B cell (primary cell): Measurements from ENCODE around the gene PNPO. TPM values are rescaled to one million over a fixed set of nuclear protein-coding genes. Genes with fewer than 3 reads are reported as not detected.
A peak's percentile ranks its signal among the peaks of the same experiment; 100 is the strongest.

Experiments
- ATAC-seq: fragments of 200-7000 bp; cut with Tn5 transposase; one replicate; pipeline ENCODE4 v1.10.0; 2021; ENCODE audit warnings: low read depth, mild to moderate bottlenecking, moderate number of reproducible peaks, moderate library complexity
- CTCF ChIA-PET: fragments of 350-600 bp; sonication (Branson Sonifier 250); formaldehyde crosslinking; loops from one replicate; lab custom pipeline; 2021; ENCODE audit warnings: antibody characterized with exemption, inconsistent platforms; lab: Charles Lee
- POLR2A ChIA-PET: fragments of 350-600 bp; sonication (Branson Sonifier 250); formaldehyde crosslinking; loops from one replicate; lab custom pipeline; 2021; ENCODE audit warnings: antibody characterized with exemption; lab: Charles Lee
- DNase-seq: peaks from one replicate; pipeline ENCODE4 v3.0.0; 2013
- H2AFZ ChIP-seq: 2 replicates; pipeline ENCODE4 v1.6.1; 2012; ENCODE audit warnings: mild to moderate bottlenecking, low read depth, low read length; ENCODE audit not compliant: insufficient read depth, poor library complexity, severe bottlenecking
- H3K27ac ChIP-seq, 2 donors: 1 replicate in 1 of 2; 2 replicates in 1 of 2; pipeline ENCODE4 v1.5.1; 2012 to 2013; ENCODE audit warnings: low read length in 2 of 2, mild to moderate bottlenecking in 2 of 2, moderate library complexity in 1 of 2
- H3K27me3 ChIP-seq, 4 experiments: fragments of 200-600 bp in 1 of 4; sonication (generic) in 1 of 4; replicated peaks in 1 of 4; 1 replicate in 2 of 4; 2 replicates in 2 of 4; pipeline versions ENCODE4 v1.6.1 to v1.7.0; 2013 to 2016; ENCODE audit warnings: low read length in 3 of 4, mild to moderate bottlenecking in 2 of 4, mixed read lengths in 1 of 4, moderate library complexity in 1 of 4; ENCODE audit not compliant: insufficient read depth in 4 of 4, control insufficient read depth in 3 of 4; ENCODE audit errors: control extremely low read depth in 1 of 4
- H3K36me3 ChIP-seq, 2 experiments: replicated peaks in 1 of 2; 1 replicate in 1 of 2; 2 replicates in 1 of 2; pipeline versions ENCODE4 v1.6.1 to v1.7.1; 2013; ENCODE audit warnings: low read length in 1 of 2; ENCODE audit not compliant: insufficient read depth in 2 of 2, control insufficient read depth in 1 of 2; ENCODE audit errors: control extremely low read depth in 1 of 2, extremely low read depth in 1 of 2
- H3K4me1 ChIP-seq, 2 donors: fragments of 200-600 bp in 1 of 2; sonication (generic) in 1 of 2; 1 replicate in 1 of 2; 2 replicates in 1 of 2; pipeline versions ENCODE4 v1.5.1 to v1.6.1; 2013 to 2017; ENCODE audit warnings: low read length in 2 of 2; ENCODE audit not compliant: control insufficient read depth in 2 of 2, insufficient read depth in 2 of 2
- H3K4me2 ChIP-seq: replicated peaks from 2 replicates; pipeline ENCODE3; 2012; ENCODE audit warnings: mild to moderate bottlenecking, low read depth, low read length; ENCODE audit not compliant: poor library complexity, severe bottlenecking
- H3K4me3 ChIP-seq, 5 experiments: fragments of 200-600 bp in 1 of 5; sonication (generic) in 1 of 5; 1 replicate in 3 of 5; 2 replicates in 2 of 5; pipeline versions ENCODE4 v1.5.1 to v1.7.0; 2011 to 2016; ENCODE audit warnings: low read length in 4 of 5, mild to moderate bottlenecking in 4 of 5, low read depth in 2 of 5, control low read depth in 1 of 5, moderate library complexity in 1 of 5; ENCODE audit not compliant: insufficient read depth in 1 of 5; ENCODE audit errors: control extremely low read depth in 1 of 5, extremely low read depth in 1 of 5
- H3K79me2 ChIP-seq: fragments of 200-600 bp; sonication (generic); one replicate; pipeline ENCODE4 v1.6.0; 2016; ENCODE audit warnings: low read length; ENCODE audit not compliant: control insufficient read depth, insufficient read depth
- H3K9ac ChIP-seq: fragments of 200-600 bp; sonication (generic); 2 replicates; pipeline ENCODE4 v1.6.1; 2017; ENCODE audit warnings: mild to moderate bottlenecking, low read length, moderate library complexity
- H3K9me3 ChIP-seq, 3 donors: one replicate each; pipeline versions ENCODE4 v1.6.1 to v1.7.1; 2013; ENCODE audit warnings: low read length in 2 of 3; ENCODE audit not compliant: control insufficient read depth in 2 of 3, insufficient read depth in 1 of 3; ENCODE audit errors: control extremely low read depth in 1 of 3
- H4K20me1 ChIP-seq: 2 replicates; pipeline ENCODE4 v1.6.0; 2012; ENCODE audit warnings: mild to moderate bottlenecking, low read length; ENCODE audit not compliant: insufficient read depth, control insufficient read depth, poor library complexity, severe bottlenecking
- H3K27ac Mint-ChIP-seq: one replicate; pipeline ENCODE4 v1.8.0; 2021; ENCODE audit warnings: mixed read lengths
- H3K27me3 Mint-ChIP-seq: one replicate; pipeline ENCODE4 v1.8.0; 2021; ENCODE audit warnings: mixed read lengths
- H3K4me1 Mint-ChIP-seq: one replicate; pipeline ENCODE4 v1.8.0; 2021; ENCODE audit warnings: mixed read lengths
- H3K4me3 Mint-ChIP-seq: one replicate; pipeline ENCODE4 v1.8.0; 2021; ENCODE audit warnings: mixed read lengths
- H3K9me3 Mint-ChIP-seq: one replicate; pipeline ENCODE4 v1.8.0; 2022; ENCODE audit warnings: mixed read lengths; ENCODE audit not compliant: insufficient read depth
- EZH2 ChIP-seq: IDR thresholded peaks from 2 replicates; pipeline ENCODE4 v1.6.1; 2012; ENCODE audit warnings: borderline replicate concordance, low read depth, mild to moderate bottlenecking, moderate library complexity, low read length; ENCODE audit not compliant: insufficient read depth, poor library complexity, severe bottlenecking
- WGBS: methylation state at CpG from one replicate; pipeline ENCODE4 v1.1.5; 2013; ENCODE audit warnings: missing lambda C conversion rate; ENCODE audit not compliant: insufficient coverage; 5-methylcytosine and 5-hydroxymethylcytosine counted together
- intact Hi-C: fragments of 100-400 bp; cut with micrococcal nuclease; formaldehyde crosslinking; loops from one replicate; pipeline ENCODE4 v1.10.0; 2022
- polyA plus RNA-seq: library from polyadenylated mRNA; depleted of rRNA; stranded (reverse); fragments of >200 nt; gene quantifications from 2 replicates; pipeline ENCODE4 v1.2.3, GENCODE V29; 2012
- total RNA-seq, 2 donors: library from RNA; stranded (reverse); fragments of 120-200 nt in 1 of 2; gene quantifications; 1 replicate in 1 of 2; 2 replicates in 1 of 2; pipeline versions ENCODE4 v1.2.3 to v1.2.4, GENCODE V29; 2013 to 2022
- TF ChIP-seq, protein P1 (sequence below): fragments of 200-600 bp; IDR thresholded peaks from one replicate; pipeline ENCODE4 v1.8.0; 2022; ENCODE audit warnings: antibody characterized with exemption, mild to moderate bottlenecking

Gene PNPO
- total and polyA plus RNA-seq, 2 donors (not counting 1 experiment from before 2014, with no cell fraction given), result 8.0 to 14.7 TPM

DNA sequence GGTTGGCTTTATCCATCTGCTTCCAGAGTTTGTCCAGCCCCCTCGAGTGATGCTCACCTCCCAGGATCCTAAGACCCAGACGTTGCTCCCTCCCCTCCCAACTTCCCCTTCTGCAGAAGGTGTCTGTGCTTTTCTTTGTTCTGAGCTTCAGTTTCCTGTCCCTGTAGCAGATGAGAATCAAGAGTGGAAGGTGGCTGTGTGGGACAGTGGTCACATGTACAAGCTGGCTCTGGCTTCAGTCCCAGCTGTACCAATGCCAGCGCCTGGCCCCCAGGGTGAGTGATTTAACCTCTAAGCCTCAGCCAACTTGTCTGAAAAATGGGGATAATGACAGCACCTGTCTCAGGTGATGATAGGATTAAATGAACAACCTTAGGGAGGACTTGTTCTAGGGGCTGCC, 8.6 kb downstream of the PNPO start:
- TF ChIP-seq, protein P1, sequence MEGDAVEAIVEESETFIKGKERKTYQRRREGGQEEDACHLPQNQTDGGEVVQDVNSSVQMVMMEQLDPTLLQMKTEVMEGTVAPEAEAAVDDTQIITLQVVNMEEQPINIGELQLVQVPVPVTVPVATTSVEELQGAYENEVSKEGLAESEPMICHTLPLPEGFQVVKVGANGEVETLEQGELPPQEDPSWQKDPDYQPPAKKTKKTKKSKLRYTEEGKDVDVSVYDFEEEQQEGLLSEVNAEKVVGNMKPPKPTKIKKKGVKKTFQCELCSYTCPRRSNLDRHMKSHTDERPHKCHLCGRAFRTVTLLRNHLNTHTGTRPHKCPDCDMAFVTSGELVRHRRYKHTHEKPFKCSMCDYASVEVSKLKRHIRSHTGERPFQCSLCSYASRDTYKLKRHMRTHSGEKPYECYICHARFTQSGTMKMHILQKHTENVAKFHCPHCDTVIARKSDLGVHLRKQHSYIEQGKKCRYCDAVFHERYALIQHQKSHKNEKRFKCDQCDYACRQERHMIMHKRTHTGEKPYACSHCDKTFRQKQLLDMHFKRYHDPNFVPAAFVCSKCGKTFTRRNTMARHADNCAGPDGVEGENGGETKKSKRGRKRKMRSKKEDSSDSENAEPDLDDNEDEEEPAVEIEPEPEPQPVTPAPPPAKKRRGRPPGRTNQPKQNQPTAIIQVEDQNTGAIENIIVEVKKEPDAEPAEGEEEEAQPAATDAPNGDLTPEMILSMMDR, result no peak
- TF ChIP-seq EZH2, result no peak
- Histone ChIP-seq H3K9ac (no peak overlapping the region), H4K20me1 (no peaks in the 10 kb centered on the region), H3K4me1 (peaks cover 13 to 23% of the 10 kb centered on the region in 2 donors), H2AFZ (peak overlapping the region; percentile 84), H3K27me3 (no peaks in the 10 kb centered on the region), H3K36me3 (peaks cover 0 to 21% of the 10 kb centered on the region in 2 experiments), H3K4me2 (peak overlapping the region; percentile 75), H3K79me2 (no peaks in the 10 kb centered on the region), H3K4me3 (no peak overlapping the region), H3K9me3 (no peaks in the 10 kb centered on the region), H3K27ac (peak overlapping the region in 1 of 2 donors; percentile 63)
- Mint-ChIP-seq H3K4me3 (peak overlapping the region; percentile 19), H3K4me1 (peaks cover 23% of the 10 kb centered on the region), H3K9me3 (no peaks in the 10 kb centered on the region), H3K27me3 (no peaks in the 10 kb centered on the region), H3K27ac (peak overlapping the region; percentile 66)
- ATAC-seq (no peak), DNase-seq (peak; percentile 37)
- 41% methylated on average over 2 of the region's 3 CpGs for WGBS
- POLR2A ChIA-PET, result interaction anchor here (2.2 kb wide), 1 partner anchor 21 kb away, joined by 6 read pairs; the partner anchor contains the start of gene CDK5RAP3
- intact Hi-C loops, result loop anchor here (1.0 to 2.0 kb wide), 4 partner anchors 9 to 124 kb away; partner anchors contain the start of gene PNPO
- CTCF ChIA-PET, result interaction anchor here (0.6 to 10.4 kb wide), 29 partner anchors 9 to 575 kb away, joined by 3 to 155 read pairs (median 5); partner anchors contain the start of genes CDK5RAP3, OSBPL7 and PNPO

DNA sequence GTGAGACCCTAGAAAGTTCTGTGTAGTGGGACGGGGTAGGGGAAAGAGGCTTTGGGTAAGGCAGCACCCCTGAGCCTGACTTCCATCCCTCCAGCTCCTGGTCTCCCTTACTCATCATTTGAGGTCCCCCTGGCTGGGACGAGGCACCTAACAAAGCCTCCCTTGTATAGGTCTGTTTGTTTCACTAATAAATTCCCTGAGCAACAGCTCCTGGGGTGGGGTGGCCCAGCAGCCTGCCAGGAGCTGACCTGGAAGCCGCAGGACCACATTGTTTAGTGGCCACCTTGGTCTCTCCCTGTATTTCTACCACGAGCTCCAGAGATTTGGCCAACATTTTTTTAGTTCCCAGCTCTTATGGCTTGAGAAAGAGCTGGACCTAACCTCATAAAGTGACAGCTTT, 9.1 kb downstream of the PNPO start:
- H3K4me1 ChIP-seq, result peaks cover 13 to 18% of the 10 kb centered on the region in 2 donors
- H3K27me3 ChIP-seq, result no peaks in the 10 kb centered on the region
- Mint-ChIP-seq H3K27me3 (no peaks in the 10 kb centered on the region), H3K27ac (peak overlapping the region; percentile 6), H3K4me1 (peaks cover 18% of the 10 kb centered on the region), H3K9me3 (no peaks in the 10 kb centered on the region), H3K4me3 (no peak overlapping the region)
- no peak overlapping the region for H3K9ac ChIP-seq
- ChIA-PET CTCF (interaction anchor here (0.7 to 10.4 kb wide), 22 partner anchors 10 to 180 kb away, joined by 3 to 155 read pairs (median 6); partner anchors contain the start of genes CDK5RAP3 and PNPO), POLR2A (interaction anchor here (0.8 to 2.2 kb wide), 2 partner anchors 9 to 20 kb away, joined by 3 to 6 read pairs; partner anchors contain the start of genes CDK5RAP3 and PNPO)
- H2AFZ ChIP-seq, result no peak overlapping the region
- DNase-seq (no peak), ATAC-seq (no peak)
- H3K79me2 ChIP-seq, result no peaks in the 10 kb centered on the region
- TF ChIP-seq, protein P1, result no peak
- TF ChIP-seq EZH2, result no peak
- H3K27ac ChIP-seq, result no peak overlapping the region
- no peaks in the 10 kb centered on the region for H4K20me1 ChIP-seq
- no peak overlapping the region for H3K4me3 ChIP-seq
- H3K9me3 ChIP-seq, result no peaks in the 10 kb centered on the region
- H3K4me2 ChIP-seq, result no peak overlapping the region
- WGBS, result 87% methylated on average over 3 of the region's 4 CpGs
- intact Hi-C loops, result no loop called here
- H3K36me3 ChIP-seq, result peaks cover 0 to 16% of the 10 kb centered on the region in 2 experiments
